Sciatic nerve (tissue), 2 donors: Measurements from ENCODE around the gene SPEM2. TPM values are rescaled to one million over a fixed set of nuclear protein-coding genes. Genes with fewer than 3 reads are reported as not detected.

ENCODE experiments used
- ATAC-seq: fragments of 200-7000 bp; cut with Tn5 transposase; one replicate; pipeline ENCODE4 v1.9.1; 2020; ENCODE audit warnings: mild to moderate bottlenecking, moderate library complexity
- DNase-seq: peaks from one replicate; pipeline ENCODE4 v3.0.0-alpha.2; 2020; ENCODE audit warnings: low spot score
- intact Hi-C: fragments of 100-400 bp; cut with DNase I; formaldehyde crosslinking; loops from one replicate; pipeline ENCODE4 v1.14.2; 2022
- total RNA-seq: library from RNA; stranded (reverse); fragmentation: NEBNext Ultra II Directional; extraction: Animal tissue kit (Norgen Biotek cat#: 25700); gene quantifications from one replicate; pipeline ENCODE4 v1.2.1, GENCODE V29; 2021
- donor health status: DM: no; HTN: no; CAD: no.
- donor health status: DM: no; HTN: no; CAD: no.

Gene SPEM2
- total RNA-seq, 1 donor from 2014 or later: not detected

DNA sequence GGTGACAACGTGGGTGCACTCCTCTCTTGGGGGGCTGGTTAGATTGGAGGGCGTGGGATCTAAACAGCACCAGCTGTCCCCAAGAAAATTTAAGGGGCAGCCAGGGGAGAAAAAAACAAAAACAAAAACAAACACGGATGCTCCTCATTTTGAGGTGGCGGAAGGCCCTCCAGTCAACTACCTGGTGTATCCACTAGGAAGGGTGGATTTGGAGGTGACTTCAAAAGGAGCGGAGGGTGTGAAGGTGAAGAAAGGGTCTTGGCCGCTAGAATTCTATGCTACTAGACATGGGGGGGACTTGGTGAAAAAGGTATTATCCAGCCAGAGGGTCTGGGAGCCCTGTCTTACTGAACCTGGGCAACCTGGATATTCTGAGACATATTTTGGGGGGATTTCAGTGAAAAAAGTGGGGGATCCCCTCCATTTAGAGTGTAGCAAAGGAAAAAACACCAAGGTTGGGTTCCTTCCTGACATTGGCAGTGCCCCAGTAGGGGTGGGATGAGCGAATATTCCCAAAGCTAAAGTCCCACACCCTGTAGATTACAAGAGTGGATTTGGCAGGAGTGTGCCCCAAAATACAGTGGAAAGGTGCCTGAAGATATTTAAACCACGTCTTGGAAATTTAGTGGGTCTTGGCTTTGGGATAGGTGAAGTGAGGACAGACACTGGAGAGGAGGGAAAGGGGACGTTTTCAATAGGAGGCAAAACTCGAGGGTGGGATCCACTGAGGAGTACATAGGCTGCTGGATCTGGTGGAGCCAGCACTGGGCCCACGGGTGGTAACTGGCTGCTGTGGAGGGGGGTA lies 13.4 kb downstream of the SPEM2 start:
- no peak for ATAC-seq

DNA sequence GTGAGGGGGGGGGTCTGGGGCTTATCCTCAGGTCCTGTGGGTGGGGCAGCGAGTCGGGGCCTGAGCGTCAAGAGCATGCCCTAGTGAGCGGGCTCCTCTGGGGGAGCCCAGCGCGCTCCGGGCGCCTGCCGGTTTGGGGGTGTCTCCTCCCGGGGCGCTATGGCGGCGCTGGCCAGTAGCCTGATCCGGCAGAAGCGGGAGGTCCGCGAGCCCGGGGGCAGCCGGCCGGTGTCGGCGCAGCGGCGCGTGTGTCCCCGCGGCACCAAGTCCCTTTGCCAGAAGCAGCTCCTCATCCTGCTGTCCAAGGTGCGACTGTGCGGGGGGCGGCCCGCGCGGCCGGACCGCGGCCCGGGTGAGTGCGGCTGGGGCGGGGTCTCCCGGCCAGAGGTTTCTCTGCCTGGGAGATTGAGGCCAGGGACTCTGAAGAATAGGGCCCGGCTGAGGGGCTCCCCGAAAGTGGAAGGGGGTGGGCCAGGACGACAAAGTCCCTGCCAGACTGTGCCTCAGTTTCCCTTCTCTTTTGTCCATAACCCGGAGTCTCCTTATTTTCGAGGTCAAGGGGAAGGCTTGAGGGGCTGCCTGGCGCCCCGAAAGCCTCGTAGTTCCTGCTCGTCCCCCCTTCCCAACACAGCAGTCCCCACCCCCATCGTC lies 14.2 kb downstream of the SPEM2 start, which contains the start of gene FGF11:
Gene FGF11 (plus strand): TSS at position 51 of the 651 bp plus-strand sequence. CDS start 109 bp downstream, at position 160.
- intact Hi-C loops: no loop called here
- ATAC-seq (no peak), DNase-seq (no peak)

More for the DNA sequence above, 13.4 kb downstream of the SPEM2 start:
- intact Hi-C loops: no loop called here
- no peak for DNase-seq

DNA sequence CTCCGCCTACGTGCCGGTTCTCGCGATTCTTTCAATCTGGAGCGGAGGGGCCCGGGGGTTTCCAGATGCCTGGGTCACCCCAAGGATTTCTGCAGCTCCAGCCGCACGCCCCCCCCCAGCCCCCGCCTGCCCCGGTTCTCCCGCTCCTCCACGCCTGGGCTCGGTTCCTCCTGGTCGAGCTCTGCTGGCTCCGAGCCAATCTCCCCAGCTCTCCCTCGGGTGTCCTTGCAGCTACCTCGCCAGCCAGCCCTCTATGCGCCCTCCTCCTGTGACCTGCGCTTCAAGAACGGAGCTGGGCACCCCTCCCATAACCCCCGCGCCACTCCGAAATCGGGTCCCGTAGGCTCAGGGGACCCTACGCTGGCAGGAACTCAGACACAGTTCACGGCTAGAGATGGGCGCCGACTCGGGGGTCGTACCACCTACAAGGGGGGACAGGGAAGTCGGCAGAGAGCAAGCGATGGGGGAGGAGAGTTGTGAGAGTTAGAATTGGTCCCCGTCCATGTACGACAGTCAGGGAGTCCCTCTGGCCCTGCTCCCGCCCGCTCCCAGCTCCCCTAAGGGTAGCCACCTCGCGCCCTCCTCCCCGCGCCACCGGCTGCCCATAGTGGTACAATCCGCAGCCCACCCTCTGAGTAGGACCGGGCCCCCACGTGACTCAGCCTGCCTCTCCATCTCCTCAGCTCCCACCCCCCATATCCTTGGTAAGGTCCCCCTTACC lies 14.9 kb downstream of the SPEM2 start:
- DNase-seq: peak; percentile 79
- intact Hi-C loops: no loop called here
- no peak for ATAC-seq

DNA sequence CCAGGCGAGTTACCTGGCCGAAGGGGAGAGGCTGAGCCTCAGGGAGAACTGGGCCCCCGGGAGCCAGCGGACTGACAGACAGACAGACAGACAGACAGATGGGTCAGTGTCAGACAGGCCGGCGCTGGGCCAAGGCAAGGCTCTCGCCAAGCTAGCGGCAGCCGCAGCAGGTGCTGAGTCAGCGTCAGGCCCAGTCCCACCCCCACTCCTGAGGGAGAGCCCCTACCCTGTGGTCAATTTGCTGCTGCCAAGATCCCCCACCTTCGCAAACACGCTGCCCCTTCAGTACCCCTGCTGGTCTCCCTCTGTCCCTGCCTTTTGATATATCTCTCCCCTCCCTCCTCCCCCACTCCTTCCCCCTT lies 15.4 kb downstream of the SPEM2 start:
- intact Hi-C loops: no loop called here
- DNase-seq: no peak
- ATAC-seq: no peak

DNA sequence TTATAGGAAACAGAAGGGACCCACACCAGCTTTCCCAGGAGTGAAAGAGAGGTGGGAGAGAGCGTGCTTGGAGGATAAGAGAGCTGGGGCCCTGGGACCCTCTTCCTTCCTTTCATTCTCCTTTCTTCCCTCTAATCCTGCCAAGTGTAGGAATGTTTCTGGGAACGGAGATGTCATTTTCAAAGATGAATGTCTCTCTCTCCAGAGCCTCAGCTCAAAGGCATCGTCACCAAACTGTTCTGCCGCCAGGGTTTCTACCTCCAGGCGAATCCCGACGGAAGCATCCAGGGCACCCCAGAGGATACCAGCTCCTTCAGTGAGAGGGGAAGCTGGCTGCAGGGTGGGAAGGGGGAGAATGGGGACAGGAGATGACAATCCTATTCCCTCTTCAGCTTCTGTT lies 15.8 kb downstream of the SPEM2 start:
- ATAC-seq (no peak), DNase-seq (no peak)
- intact Hi-C loops: no loop called here

DNA sequence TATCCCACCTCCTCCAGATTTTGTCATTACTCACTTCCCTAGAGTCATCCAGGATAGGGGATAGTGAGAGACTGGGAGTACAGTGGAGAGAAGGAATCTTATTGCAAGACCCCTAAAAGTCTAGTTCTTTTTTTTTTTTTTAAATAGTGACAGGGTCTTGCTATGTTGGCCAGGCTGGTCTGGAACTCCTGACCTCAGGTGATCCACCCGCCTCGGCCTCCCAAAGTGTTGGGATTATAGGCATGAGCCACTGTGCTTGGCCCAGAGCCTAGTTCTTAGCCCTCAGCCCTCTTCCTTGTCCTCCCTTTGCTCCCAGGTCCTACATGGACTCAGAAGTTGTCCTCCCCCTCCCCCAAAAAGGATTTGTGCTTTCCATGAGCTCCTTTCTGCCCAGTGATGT lies 16.7 kb downstream of the SPEM2 start:
- ATAC-seq (no peak), DNase-seq (no peak)
- intact Hi-C loops: no loop called here

DNA sequence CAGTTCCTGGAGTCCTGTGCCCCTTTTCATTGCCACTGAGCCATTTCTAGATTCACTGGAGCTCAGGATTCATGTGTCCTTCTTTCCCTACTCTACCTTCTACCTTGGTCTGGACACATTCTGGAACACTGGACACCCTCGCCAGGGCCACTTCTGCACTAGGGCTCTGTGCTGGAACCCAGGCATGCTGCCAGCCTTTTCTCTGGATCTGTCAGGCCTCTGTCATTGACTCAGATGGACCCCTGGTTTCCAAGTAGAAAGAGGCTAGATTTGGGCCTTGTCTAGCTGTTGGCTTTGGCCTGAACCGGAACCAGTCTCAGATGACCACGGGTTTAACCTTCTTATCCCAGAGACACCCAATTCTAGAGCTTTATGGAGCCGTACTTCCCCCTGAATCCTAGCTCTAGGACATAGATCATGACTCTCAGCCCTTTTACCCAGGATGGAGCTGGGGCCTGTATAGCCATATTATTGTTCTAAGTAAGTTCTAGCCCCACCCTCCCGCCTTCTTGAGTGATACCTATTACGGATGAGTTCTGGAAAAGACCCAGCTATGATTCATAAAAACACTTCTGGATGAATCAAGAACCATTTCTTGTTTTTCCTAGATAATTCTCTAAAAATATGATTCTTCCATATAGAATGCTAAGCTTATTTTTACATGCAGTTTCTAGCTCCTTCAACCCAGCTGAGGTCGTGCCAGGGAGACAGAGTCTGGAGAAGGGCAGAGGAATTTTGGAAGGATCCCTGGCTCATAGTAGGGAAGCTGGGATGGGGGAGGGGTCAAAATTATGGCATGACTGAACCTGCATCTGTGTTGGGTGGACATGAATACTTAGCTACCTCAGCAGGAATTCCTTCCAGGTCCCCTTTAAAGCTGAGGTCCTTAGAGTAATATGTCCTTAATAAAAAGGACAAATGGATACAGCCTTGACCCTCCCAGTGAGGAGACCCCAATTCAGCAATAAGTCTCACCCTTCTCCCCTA lies 18.4 kb downstream of the SPEM2 start:
- intact Hi-C loops: no loop called here
- ATAC-seq: no peak
- no peak for DNase-seq

DNA sequence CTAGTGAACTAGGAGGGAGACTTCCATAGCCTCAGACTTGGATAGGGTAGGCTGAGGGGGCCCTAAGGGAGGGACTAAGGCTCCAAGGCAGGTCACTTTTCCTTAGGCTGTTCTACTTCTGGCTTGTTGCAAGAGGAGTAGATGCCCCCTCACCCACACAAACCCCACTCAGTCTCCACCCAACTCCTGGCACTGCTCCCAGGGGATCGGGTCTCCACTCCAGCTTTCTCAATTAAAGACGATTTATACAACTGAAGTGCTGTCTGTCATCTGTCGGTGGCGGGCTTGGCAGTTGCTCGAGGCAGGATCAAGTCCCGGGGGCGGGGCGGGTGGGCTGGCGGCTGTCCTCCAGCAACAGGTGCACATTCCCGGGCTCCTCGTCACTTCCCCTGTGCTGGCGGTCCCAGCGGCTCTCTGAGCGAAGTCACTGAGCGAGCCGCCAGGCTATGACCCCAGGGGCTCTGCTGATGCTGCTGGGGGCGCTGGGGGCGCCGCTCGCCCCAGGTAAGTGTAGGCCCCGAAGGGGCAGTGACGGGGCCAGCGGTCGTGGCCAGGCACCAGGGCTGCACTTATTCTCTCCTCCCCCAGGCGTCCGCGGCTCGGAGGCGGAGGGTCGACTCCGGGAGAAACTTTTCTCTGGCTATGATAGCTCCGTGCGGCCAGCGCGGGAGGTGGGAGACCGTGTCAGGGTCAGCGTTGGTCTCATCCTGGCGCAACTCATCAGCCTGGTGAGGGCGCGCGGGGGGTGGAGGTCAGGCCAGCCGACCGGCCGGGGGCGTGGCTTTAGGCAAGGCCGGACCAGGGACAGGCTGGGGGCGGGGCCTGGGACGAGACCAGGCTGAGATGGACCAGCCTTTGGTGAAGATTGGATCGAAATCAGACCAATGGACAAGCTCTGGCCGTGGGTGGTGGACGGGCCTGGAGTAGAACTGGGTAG lies 19.5 kb downstream of the SPEM2 start, which contains the start of gene CHRNB1:
Gene CHRNB1 (plus strand): TSS at position 380 of the 937 bp plus-strand sequence. CDS start 67 bp downstream, at position 447.
- intact Hi-C loops: no loop called here
- DNase-seq (peak; percentile 81), ATAC-seq (peak; percentile 86)

DNA sequence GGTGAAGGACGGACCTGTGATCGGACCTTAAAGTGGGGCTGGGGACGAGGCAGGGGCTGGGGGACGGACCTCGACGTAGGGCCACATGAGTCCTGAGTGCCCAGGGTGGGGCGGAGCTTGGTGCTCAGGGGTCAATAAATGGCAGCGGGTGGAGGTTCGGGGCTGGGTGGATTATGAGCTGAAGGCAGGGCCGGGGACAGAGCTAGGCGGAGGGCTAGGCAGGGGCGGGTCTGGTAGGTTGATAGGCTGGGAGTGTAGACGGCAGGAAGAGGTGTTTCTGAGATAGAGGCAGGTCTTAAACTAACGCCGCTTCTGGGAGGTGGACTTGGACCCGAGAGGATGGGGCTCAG lies 20.2 kb downstream of the SPEM2 start:
- ATAC-seq (peak; percentile 54), DNase-seq (no peak)
- intact Hi-C loops: no loop called here

DNA sequence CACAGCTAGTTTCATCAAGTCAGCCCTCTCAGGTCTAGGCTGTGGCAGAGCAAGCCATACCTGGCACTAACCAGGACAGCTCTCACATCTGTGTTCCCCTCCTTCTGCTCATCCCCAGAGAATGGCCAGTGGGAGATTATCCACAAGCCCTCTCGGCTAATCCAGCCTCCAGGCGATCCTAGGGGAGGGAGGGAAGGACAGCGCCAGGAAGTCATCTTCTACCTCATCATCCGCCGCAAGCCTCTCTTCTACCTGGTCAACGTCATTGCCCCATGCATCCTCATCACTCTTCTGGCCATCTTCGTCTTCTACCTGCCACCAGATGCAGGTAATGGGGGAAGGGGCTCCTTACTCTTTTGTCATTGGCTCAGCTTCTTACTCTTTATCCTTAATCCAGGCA lies 23.0 kb downstream of the SPEM2 start:
- intact Hi-C loops: no loop called here
- ATAC-seq: no peak
- DNase-seq: no peak

DNA sequence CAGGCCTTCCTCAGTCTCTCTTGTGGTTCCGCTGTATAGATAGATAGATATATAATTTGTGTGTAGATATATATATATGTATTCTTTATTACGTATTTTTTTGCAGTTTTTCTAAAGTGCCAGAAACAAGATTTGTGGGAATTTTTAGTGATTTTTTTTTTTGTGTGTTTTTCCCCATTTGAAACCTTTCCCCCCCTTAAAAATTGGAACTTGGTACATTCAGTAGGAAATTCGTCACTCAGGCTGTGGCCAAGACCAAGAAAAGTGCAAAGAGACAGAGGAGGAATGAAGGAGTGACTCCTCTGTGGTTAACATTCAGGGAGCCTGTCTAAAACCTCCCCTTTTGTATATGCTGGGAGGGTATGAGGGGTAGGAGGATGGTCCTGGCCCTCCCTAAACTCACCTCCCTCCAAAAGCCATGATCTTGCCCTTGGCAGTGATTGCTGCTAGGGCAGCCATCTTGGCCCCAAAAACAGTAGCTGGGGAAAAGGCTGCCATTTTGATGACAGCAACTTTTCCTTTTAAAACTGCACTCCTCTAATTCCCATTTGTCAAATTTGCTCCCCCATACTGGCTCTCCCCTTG lies 34.6 kb downstream of the SPEM2 start:
- no peak for DNase-seq
- intact Hi-C loops: no loop called here
- ATAC-seq: no peak

DNA sequence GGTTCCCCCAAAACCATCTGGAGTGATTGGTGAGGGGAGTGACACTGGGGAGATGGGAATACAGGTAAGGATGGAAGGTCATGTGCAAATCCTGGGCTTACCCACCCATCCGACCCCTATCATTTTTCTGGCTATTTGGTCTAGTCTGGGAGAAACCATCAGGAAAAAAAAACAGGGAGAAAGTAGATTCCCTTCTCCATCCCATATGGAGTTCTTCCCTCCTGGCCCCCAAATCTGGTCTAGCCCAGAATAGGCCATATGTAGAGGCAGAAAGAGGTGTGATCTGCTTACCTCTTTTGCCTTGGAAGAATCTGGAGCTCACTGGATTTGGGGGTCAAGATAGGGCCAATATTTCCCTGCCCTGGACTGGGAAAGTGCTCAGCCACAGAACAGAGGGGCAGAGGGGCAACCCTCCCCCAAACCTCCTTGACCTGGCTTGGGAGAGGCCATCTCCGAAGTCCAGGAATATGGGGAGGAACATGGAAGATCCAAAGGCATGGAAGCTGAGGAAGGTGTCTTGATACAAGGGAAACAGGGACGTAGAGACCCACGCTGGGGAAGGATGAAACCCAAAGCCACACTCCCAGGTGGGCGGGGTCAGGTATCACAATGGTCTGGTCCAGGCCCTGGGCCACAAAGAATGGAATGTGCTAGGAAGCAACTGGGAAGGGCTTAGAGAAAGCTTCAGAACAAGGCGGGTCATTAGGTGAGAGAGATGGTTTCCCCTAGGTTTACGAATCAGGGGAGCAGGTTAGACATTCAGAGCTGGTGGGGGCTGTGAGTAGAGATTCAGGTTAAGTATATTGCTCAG lies 35.6 kb downstream of the SPEM2 start:
- ATAC-seq (peak; percentile 9), DNase-seq (no peak)
- intact Hi-C loops: no loop called here

DNA sequence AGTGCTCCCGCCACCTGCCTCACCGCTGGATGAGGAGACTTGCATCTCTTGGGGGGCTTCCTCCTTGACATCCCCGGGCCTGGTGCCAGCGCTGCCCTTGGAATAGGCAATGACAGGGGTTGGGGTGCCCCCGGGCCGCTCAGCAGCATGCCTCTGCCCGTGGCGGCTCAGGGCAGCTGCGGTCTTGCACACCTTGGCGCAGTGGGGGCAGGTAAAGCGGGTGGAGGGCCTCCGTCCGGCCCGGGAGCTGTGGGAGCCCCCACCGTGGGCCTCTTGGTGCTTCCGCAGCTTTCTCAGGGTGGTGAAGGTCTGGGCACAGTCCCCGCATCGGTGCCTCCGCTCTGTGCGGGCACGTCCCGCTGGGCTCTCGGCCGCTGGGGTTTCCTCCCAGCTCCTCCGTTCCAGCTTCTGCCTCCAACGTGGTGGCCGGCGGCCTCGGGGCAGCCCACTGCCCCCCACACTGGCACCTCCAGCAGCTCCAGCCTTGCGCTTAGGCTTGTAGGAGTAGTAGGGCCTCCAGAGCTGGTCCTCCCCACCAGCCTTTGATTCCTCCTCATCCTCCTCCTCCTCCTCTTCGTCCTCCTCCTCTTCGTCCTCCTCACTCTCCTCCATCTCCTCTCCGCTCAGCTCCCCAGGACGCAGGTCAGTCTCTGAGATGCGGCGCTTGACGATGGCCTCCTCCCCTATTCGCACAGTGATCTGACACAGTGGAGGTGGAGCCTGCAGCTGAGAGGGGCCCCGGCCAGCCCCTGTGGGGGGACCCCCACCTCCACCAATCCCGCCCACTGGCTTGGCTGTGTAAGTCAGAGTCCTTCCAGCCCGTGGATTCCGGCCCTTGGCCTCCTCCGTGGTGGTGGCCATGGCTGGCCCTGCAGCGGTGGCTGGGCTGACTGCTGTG lies 37.3 kb downstream of the SPEM2 start:
- no peak for DNase-seq
- intact Hi-C loops: no loop called here
- ATAC-seq: peak; percentile 16

DNA sequence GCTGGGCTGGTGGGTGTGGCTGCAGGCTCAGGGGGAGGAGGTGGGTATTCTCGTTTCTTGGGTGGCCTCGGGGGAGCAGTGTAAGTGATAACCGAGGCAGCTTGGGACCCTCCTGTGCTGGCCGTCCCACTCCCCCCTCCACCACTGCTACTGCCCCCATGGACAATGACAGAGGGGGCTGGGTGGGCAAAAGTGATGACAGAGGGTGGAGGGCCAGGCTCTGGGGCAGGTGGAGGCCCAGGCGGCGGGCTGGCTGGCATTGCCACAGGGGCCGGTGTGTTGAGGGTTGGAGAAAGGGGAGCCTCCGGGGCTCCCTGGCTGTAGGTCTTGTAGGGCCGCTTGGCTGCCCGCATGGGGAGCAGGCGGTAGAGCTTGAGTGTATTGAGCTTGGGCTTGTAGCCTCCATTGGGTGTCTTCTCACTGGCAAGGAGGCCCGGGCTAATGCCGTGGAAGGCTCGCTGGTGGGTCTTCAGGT lies 38.0 kb downstream of the SPEM2 start:
- DNase-seq (no peak), ATAC-seq (peak; percentile 3)
- intact Hi-C loops: no loop called here

DNA sequence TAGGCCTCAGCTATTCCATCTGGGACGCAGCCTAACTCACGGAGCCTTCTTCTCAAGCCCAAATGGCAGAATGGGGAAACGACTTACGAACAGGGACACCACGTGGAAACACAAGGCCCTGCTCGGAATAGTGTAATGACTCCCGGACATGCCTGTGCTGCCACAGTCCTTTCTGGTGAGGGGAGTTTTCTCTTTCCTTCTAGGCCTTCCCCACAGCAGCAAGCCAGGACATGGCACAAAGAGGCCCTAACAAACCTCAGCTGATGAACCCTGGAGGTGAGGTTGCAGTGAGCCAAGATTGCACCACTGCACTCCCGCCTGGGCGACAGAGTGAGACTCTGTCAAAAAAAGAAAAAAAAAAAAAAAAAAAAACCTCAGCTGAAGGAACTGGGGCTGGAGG lies 38.7 kb downstream of the SPEM2 start:
- no peak for ATAC-seq
- intact Hi-C loops: no loop called here
- DNase-seq: no peak
